Brain pericyte (primary cell): ENCODE measurements around the gene PLK2.
A peak's percentile ranks its signal among the peaks of the same experiment; 100 is the strongest.

Source experiments
- DNase-seq: peaks from one replicate; pipeline ENCODE4 v3.0.0-alpha.2; 2012; ENCODE audit warnings: low read depth, low spot score

Gene PLK2

DNA sequence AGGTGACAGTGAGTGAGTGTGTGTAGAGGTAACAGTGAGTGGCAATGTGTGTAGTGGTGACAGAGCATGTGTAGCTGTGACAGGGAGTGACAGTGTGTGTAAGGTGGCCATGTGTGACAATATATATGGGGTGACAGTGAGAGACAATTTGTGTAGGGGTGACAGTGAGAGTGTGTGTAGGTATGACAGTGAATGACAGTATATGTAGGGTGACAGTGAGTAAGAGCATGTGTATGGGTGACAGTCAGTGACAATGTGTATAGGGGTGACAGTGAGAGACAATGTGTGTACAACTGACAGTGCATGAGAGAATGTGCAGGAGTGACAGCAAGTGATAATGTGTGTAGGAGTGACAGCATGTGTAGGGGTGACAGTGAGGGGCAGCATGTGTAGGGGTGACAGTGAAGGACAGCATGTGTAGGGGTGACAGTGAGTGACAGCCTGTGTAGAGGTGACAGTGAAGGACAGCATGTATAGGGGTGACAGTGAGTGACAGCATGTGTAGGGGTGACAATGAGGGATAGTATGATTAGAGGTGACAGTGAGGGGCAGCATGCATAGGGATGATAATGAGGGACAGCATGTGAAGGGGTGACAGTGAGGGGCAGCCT, 21.3 kb upstream of the PLK2 start:
- no peak for DNase-seq

DNA sequence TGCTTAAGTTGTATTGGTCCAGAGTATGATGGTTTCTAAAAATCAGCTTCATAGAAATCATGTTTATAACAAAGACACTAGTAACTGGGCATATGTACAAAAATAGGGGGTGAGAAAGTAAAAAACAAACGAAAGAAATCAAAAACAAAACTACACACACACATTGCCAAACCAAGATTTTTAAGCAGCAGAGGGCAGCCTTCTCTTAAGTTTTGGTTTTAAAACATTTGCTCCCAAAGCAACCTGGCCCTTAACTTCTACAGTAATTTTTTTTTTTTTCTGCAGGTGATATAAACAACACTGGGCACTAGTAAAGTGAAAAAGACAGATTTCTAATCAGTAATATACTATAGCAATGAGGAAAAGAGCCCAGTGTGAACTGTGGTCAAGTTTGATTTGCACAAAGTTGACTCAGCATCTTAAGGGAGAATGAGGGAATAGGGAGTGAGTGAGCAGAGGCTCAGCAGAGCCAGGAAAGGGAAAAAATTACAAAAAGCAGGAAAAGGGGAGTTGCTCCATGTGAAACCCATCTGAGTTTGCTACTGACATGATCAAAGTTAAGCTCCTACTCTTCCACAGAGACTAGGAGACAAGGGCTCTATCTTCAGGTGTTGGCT, 18.0 kb upstream of the PLK2 start:
- no peak for DNase-seq

DNA sequence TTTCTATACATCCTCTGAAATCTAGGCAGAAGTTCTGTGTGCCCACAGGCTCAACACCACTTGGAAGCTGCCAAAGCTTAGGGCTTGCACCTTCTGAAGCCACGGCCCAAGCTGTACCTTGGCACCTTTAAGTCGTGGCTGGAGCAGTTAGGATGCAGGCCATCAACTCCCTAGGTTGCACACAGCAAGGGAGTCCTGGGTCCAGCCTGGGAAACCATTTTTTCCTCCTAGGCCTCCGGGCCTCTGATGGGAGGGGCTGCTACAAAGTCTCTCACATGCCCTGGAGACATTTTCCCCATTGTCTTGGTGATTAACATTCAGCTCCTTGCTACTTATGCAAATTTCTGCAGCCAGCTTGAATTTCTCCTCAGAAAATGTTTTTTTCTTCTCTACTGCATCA, 15.5 kb upstream of the PLK2 start:
- no peak for DNase-seq

DNA sequence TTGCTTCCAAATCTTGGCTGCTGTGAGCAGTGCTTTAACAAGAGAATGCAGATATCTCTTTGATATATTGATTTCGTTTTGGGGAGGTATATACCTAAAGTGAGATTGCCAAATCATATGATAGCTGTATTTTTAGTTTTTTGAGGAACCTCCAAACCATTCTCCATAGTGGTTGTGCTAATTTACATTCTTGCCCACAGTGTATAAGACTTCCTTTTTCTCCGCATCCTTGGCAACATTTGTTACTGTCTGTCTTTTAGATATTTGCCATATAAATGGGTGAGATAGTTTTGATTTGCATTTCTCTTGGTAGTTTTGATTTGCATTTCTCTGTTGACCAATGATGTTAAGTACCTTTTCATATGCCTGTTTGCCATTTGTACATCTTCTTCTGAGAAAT, 10.0 kb upstream of the PLK2 start:
- no peak for DNase-seq

DNA sequence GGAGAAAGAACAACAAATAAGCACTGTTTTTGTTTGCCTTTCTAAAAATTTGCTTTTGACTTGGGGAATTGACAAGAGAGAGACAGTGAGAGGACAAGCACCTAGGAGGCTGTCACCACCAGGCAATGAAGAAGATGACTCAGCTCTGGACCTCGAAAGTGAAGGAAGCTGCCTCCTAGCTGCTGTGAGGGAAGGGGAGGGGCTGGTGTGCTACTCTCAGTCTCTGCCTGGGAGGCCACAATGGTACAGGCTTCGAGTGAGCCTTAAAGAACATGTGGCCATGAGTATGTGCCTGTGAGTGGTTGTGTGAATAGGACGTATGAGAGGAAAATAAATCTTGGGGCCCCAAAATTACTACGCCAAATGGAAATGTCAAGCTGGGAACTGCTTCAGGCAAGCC, 7.1 kb upstream of the PLK2 start:
- DNase-seq, result no peak

- no peak for DNase-seq
Observed at GRCh38 chr5:58462623-58463230, 2.8 kb upstream of the PLK2 start.

DNA sequence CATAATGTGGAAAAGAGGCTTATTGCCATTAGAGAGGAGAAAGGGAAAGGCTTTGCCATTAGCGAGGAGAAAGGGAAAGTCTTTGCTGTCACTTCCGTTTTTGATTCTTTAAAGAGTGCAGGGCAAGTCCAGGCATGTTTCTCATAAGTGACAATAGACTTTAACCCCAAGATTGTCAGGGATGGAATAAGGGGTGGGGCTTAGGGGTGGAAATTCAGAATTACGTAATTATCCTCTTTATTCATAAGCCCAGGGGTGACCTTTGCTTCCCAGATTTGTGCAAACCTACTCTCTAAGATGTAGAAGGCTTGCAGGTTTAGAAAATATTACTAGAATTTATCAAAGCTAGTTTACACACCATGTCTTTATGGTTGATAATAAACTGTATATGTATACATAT, 2.3 kb upstream of the PLK2 start:
- no peak for DNase-seq

GRCh38 chr5:58460732-58461286, 923 bp upstream of the PLK2 start:
- DNase-seq, result peak; percentile 65

DNA sequence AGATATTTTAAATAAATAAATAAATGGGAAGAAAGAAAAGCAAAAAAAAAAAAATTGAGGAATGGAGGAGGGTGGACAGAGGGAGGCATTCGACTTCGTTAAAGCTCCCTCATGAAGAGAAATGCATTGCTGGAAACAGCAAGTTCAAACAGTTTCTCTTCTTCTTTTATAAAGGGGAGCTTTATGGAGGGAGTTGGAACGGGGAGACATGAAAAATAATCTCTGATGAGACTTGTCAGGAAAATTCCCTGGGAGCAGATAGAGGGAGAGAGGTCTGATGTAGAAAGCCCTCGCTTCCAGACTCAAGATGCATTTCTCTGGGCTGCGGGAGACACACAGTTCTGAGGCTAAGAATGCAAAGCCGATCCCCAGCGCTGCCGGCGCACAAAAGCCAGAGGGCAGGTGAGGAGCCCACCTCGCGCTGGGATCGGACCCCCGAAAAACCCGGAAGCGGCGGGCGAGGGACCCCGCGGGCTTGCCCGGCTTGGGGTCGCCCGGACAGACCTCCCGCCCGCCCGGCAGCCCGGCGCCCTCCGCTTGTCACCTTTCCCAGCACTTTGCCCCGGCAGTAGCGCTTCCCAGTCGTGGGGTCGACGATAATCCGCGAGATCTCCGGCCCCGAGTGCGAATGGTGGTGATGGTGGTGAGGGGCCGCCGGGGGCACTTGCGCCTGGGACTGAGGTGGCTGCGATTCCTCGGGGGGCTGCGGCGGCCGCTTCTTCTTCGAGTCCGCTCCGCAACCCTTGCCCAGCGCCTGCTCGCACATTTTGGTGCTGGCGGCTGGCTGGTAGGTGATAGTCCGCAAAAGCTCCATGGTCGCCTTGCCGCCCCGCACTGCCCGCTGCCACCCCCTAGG, 512 bp downstream of the PLK2 start:
- DNase-seq, result no peak

DNA sequence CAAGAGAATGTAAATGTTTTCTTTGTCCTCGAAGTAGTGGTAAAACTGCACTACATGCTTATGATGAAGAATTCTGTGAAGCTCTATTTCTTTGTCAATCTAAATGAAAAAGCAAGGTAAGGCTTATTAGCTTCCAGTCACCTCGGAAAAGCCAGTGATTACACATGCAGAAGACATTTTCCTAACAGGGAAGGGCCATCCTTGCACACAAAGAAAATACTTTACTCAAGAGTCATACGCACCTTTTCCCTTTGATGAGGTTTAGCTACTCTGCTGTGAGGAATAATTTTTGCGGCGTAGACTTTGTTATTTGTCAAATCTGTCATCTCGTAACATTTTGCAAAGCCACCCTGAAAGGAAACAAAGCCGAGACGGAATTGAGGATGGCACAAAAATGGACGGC, 1.1 kb downstream of the PLK2 start:
- DNase-seq, result no peak

- DNase-seq, result no peak
Observed at GRCh38 chr5:58458141-58458742, 1.6 kb downstream of the PLK2 start.

- DNase-seq, result no peak
Observed at GRCh38 chr5:58457050-58457449, 2.8 kb downstream of the PLK2 start.

DNA sequence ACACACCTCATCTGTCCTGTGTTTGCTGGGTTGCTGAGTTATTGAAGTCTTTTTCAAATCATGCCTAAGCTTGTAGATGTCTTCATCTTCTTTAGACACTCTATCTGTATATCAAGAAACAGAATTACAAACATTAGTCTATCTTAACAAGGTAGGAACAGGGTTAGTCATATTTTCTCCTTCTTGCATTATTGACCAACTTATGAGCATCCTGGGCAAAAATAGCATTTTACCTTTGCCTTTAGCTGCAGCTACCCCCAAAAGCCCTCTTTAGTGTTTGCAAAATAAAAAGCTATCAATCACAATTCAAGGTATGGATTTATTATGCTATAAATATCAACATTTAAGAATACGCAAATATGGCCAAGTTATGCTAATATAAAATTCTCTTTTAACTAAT, 3.4 kb downstream of the PLK2 start:
- DNase-seq, result no peak

DNA sequence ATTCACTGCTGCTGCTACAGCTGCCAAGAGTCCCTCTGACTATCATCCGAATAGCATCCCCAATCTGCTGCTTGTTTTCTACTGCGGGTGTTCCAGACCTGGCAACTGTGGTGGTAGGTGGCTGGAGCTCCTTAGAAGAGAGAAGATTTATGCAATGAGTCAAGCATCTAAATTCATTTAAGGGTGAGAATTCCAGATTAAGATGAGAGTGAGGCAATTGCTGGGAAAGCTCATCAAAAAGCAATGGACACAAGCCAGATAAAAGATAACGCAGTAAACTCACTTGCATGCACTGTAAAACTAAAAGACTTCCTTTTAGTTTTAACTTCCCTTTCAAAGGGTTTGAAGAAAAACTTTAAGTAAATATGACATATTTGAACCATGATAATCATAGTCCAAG, 3.9 kb downstream of the PLK2 start:
- DNase-seq, result no peak

DNA sequence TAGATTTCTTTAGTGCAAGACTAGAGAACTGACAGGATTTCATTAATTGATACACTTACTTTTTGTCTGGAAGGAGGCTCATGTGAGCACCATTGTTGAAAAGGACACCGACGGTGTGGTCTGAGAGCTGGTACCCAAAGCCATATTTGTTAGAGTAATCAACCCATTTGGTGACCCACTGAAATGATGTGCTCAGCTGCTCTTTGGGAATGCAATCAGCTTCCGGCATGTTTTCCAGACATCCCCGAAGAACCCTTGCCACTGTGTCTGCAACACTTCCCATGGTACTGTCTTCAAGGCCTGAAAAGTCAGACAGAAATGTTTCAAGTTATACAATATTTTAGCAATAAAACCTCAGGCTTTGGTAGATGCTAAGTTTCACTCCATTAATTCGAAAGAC, 4.4 kb downstream of the PLK2 start:
- DNase-seq, result no peak

GRCh38 chr5:58455066-58455465, 4.8 kb downstream of the PLK2 start:
- no peak for DNase-seq

GRCh38 chr5:58454025-58454424, 5.9 kb downstream of the PLK2 start:
- no peak for DNase-seq

DNA sequence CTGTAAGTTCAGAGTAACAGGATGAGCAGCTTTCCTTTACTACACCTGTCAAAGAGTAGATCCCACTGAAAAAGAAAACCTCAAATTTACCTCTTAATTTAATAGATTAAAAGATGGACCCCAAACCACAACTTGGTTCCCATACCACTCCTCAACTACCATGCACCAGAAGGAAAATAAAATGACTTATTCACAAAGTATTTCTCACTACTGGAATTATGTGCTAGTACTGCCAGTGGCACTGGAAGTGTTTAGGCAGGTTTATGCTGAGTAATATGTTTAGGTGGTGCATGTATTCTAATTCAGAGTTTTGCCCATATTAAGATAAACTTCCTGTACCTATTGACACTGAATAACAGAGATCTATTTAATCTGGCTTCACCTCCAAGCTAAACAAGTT, 6.6 kb downstream of the PLK2 start:
- DNase-seq, result no peak

GRCh38 chr5:58452566-58453258, 7.2 kb downstream of the PLK2 start:
- DNase-seq, result no peak

GRCh38 chr5:58451732-58452565, 7.9 kb downstream of the PLK2 start:
- DNase-seq, result no peak
